Occipital lobe (tissue), 2 donors: ENCODE measurements around the gene HTR2B. TPM values are rescaled to one million over a fixed set of nuclear protein-coding genes. Genes with fewer than 3 reads are reported as not detected.
A peak's percentile ranks its signal among the peaks of the same experiment; 100 is the strongest.
"Not testable (repeated sequence)": the region's sequence is repeated elsewhere in the genome, so short reads cannot be mapped to it uniquely, and the experiment has no call there.

Experiments
- DNase-seq: peaks from one replicate; lab custom pipeline; 2025; lab: John Stamatoyannopoulos, UW
- total RNA-seq: library from RNA; depleted of rRNA; stranded (reverse); fragments of >200 nt; gene quantifications from one replicate; pipeline ENCODE4 v1.2.3, GENCODE V29; 2014

The HTR2B gene
- total RNA-seq, 1 donor from 2014 or later: 0.62 TPM

DNA sequence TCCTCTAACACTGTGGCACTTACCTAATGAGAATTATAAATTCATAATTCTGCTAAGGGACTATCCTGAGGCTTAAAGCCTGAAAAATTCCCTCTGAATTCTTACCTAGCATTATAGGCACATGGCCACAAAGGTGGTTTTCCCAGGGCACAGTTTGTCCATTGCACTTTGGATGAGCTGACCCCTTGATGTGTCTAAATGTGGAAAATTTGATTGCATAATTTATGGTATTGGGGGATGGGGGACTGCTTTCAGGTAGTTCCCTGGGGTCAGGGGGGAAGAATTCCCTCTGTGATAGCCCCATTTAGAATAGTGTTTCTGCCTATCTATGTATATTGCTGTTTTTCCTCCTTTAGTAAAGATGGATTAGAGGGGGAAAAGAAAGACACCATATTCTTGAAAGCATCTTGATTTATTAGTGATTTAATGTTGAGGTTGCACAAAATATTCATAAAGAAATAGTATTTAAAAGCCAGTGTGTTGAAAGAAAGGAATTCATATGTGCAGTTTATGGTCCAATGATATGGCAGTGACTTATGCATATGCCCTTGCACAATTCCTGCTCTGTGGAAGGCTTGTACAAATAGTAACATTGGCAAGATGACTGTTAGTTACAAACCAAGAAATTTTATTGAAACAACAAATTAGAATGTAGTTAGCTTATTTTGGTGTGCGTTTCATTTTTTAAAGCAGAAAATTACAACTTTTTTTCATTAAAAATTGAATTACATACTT is 8.7 kb upstream of the HTR2B start:
- DNase-seq: no peak

DNA sequence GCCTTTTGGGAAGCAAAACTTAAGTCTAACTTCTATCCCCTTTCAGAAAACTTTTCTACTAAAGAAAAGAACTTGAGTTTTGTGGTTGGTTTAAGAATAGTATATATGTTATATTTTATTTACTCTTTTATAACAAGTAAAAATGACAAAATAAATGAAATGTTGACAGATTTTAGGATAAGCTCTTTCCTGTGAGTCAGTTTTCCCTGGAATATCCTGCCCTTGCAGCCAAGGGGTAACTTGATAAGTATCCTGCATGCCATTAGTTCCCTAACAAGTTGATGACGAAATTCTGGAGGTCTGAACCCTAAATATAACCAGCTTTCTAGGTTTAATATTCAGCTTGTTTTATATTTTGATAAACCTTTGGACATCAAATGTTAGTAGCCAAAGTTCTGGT is 7.3 kb upstream of the HTR2B start:
- DNase-seq: no peak

DNA sequence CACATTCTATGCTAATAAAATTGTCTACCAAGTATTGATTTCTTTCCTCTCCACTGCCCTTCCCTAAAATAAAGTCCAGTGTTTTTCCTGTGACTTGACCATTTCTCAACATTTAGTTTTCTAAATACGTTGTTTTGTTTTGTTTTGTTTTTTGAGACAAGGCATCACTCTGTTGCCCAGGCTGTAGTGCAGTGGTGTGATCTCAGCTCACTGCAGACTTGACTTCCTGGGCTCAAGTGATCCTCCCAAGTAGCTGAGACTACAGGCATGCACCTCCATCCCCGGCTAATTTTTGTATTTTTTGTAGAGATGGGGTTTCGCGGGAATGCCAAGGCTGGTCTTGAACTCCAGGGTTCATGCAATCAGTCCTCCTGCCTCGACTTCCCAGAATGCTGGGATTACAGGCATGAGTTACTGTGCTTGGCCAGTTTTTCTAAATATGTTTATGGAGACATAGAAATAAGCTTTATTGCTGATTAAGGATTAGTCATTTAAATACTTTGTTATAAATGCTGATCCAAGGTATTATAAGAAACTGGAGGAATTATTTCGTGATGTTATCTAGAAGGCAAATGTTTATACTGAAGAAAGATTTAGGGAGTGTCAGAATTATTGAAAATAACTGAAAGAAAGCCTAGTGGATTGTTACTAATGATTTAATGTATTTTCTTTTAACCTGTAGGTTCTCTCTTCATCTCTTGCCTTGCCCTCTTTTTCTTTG is 5.7 kb upstream of the HTR2B start:
- DNase-seq: no peak

DNA sequence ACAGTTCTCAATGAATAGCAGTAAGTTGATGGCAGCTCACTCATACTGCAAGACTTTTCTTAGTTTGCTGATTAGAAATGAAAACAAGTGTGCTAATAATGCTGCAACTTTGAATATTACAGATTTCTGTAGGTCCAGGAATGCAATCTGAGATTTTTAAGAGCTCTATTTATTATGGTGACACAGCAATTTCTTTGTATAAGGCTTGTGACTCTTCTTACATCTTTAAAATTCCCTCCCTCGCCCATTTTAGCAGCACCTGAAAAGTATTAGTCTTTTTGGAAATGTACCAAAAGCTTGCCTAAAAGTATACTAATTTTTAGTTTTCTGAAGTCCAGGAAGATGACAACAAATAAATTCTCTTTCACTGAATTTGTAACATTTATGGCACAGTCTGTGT is 4.4 kb upstream of the HTR2B start:
- DNase-seq: no peak

DNA sequence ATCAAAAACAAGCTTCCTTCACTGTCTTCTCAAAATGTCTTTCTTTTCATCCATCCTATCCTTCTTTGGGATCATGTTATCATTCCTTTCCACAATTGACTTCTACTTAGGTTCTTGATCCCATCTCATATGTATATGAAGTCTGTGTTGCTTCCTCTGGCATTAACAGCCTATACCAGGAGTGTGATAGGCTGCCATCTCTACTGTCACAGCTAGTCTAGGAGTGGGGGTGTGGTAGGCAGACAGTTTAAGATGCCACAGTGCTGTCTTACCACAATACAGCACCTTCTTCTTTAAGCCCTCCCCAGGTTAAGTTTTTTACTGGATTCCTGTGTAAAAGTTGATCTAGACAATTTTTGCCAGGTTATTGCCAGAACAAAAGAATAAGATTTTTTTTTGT is 3.7 kb upstream of the HTR2B start:
- DNase-seq: no peak

DNA sequence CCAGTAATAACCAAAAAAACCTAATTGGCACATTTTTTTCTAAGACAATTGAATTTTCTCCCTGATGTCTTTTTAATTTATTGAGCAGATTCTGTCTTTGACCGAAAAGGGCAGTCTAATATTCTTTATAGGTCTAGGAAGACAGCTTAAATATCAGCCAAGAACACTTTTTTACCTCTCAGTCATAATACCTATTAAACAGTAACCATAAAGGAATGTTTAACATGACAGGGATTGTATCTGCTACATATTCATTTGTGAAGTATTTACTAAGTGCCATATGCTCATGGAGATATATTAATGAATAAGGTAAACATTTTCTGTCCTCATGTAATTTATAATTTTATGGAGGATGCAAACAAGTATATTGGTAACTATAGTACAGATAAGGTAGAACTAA is 3.1 kb upstream of the HTR2B start:
- DNase-seq: no peak

DNA sequence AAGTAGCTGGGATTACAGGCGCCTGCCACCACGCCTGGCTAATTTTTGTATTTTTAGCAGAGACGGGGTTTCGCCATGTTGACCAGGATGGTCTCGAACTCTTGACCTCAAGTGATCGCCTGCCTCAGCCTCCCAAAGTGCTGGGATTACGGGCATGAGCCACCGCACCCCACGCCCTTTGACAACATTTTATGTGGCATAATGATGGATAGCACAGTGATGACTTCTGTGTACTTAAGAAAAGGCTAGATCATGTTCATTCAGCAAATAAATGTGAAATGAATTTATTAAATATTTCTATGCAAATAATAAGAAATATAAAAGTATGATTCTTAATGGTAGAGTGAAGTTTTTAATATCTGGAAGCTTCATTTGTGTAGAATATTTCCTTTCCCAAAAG is 2.6 kb upstream of the HTR2B start:
- DNase-seq: no peak

DNA sequence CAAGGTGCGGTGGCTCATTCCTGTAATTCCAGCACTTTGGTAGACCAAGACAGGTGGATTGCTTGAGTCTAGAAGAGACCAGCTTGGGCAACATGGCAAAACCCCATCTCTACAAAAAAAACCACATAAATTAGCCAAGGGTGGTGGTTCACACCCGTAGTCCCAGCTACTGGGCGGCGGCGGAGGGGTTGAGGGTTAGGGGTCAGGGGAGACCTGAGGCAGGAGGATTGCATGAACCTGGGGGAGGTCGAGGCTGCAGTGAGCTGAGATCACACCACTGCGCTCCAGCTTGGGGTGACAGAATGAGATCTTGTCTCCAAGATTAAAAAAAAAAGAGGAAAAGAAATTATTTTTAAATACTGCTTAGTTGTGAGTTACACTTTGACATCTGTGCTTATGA is 1.3 kb upstream of the HTR2B start:
- no peak for DNase-seq

DNA sequence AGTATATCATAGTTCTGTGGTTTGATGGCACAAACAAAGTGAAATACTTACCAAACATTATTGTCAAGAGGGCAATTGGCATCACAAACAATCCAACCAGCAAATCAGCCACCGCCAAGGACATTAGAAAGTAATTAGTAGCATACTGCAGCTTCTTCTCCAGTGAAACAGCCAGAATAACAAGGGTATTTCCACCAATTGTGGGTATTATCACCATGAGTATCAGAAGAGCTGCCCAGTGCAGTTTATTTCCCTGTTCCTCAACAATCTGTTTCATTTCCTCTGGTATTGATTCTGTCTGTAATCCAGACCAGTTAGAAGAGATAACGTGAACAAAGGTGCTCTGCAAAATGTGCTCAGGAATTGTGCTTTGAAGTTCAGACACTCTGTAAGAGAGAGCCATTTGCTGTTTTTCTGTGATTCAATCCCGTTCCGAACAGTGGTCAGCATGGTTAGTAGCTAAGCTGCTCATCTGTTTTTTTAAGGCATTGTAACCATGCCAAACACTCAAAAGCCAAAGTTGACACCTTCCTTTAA is 1.4 kb downstream of the HTR2B start:
- no peak for DNase-seq

DNA sequence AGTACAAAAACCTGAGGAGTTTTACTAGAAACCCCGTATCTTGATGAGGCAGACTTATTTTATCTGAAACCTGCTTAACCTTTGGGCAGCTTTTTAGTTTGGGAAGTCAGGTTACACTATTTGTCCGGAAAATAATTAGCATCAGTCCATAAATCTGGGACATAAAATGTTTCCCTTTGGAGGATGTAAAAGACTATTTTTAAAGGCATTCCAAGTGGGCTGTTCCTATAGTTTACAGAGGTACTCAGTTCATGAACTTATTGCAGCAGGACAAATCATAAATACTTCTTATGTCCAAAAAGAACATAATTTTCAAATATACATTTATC is 6.3 kb downstream of the HTR2B start:
- no peak for DNase-seq

DNA sequence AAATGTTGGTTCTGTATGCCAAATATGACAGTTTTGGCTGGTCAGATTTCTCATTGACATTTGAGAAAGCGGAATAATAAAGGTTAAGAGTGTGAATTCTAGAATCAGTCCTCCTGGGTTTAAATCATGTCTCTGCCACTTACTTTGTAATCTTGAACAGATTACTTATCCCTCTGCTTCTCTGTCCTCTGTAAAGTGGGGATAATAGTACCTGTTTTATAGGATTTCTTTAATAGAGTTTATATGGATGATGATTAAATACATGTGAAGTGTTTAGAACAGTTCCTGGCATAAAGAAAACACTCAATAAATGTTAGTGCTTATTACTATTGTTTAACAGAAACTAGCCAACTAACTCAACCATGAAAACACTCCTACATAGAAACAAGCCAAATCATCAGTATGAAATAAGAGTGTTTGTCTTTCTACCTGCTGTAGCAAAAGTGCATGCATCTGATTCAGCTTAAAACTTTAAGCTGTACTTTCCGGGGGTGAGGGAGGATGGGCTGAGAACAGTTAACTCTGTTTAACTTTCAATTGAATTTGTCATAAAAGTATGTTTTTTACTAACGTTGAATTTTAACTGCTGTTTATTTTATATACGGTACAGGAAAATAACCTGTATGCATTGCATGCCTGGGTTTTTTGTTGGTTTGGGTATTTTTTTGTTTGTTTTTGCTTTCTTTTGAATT is 6.8 kb downstream of the HTR2B start:
- no peak for DNase-seq

DNA sequence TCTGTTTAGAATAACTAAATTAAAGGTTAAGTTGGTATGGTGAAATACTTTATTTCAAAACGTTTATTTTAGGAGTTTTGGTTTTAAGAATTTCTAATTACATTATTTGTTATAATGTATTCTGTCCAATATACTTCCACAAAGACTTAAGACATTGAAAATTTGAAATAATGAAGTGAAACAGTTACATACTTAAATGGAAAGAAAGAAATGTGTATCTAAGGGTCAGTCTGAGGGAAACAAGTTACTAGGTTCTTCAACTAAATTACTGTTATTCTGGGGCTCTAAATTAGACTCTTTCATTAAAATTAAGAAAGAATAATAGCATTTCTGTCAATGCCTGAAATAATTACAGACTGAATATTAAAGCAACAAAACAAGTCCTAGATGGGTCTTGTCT is 7.7 kb downstream of the HTR2B start:
- DNase-seq: no peak

DNA sequence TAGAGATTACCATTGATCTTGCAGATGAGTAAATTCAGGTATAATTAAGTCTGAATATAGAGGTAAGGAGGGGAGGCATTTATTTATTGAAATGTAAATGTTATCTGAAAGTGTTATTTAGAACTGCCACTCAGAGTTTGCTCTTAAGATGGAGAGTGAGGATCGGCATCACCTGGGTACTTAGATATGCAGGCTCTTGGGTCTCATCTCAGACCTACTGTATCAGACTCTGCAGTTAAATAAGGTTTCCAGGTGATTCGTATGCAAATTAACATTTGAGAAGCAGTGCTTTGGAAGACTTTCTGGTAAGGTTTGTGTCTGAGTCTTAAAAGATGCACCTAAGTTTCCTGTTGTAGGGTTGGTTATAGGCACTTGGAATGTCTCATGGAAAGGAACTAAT is 9.2 kb downstream of the HTR2B start:
- DNase-seq: no peak

DNA sequence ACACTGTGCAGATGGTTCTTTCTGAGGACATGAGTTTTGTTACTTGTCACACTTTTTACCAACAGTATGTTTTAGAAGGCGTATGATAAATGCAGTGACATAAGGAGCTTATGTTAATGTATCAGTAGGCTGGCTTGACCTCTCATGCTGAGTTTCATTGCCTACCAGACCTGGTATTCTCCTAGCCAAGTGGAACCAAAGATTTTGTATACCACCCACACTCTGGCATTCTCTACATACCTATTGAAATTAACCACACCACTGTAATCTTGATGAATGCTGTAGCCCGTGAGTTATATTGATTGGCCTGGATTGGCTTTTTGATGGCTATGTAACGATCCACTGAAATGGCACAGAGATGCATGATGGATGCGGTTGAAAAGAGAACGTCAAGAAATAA is 11.4 kb downstream of the HTR2B start:
- no peak for DNase-seq

DNA sequence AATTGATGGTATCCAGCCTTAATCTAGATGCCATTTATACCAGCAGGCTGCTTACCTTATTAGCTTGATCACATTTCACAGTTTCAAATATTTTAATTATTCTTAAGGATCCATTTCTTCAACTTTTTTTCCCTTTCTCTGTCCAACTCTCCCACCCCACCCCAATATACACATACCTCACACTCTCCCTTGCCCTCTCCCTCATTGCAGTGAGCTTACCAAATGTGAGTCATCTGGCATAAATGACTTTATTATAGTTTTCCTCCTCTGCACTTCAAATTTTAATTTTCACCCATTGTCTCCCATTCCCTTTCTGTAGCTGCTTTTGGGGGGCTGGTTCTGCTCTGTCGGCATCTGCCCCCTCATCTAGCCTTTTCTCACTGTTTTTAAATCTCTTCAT is 12.9 kb downstream of the HTR2B start:
- no peak for DNase-seq

DNA sequence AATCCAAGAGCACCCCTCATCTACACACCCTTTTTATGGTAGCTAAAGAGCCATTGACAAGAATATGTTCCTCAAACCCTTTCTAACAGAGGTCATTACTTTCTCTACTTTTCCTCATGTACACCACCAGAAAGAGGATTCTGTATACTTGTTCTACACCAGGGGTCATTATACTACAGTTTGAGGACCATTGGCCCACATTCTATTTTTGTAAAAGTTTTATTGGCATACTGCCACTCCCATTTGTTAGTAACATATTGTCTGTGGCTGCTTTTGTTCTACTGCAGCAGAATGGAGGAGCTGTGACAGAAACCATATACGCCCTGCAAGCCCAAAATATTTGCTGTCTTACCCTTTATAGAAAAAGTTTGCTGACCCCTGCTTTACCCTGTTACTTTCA is 14.3 kb downstream of the HTR2B start:
- no peak for DNase-seq

DNA sequence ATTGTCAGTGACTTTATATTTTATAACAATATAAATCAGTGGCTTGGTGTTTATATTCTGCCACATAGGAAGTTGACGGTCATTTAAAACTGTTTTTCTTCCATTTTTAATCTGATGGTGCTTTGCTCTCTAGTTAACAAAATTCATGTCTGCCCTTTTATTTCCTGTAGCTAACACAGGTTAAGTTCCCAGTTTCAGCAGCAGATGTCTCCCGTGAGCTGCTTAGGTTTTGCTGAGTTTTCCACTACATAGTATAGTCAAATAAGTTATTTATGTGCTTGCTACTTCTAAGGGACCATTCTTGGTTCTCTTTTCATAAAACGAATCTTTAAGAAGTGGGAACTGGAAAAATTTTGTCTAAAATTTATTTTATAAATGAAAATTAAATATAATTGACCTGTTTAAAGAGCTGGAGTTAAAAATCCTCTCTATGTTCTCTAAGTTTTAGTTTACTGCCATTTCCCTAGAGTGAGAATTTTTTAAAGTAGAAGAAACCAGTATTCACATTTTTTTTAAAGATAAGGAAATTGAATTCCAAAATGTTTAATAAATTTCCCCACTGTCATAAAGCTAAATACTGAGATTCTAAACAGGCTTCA is 20.6 kb downstream of the HTR2B start:
- peak; percentile 44 for DNase-seq

DNA sequence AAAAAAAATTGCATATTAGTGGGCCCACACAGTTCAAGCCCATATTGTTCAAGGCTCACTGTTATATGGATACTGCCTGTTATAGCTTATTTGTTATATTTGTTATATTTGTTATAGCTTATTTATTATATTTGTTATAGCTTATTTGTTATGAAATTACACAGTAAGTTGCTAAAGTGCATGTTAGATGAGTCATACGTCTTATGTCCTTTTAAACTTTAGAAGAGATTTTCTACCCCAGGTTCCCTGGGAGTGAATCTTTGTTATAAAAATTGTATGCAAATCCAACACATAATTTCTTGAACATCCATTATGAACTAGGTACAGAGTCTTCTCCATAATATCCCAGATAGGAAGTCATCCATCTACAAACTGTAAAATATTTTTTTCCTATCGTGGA is 22.1 kb downstream of the HTR2B start:
- no peak for DNase-seq

DNA sequence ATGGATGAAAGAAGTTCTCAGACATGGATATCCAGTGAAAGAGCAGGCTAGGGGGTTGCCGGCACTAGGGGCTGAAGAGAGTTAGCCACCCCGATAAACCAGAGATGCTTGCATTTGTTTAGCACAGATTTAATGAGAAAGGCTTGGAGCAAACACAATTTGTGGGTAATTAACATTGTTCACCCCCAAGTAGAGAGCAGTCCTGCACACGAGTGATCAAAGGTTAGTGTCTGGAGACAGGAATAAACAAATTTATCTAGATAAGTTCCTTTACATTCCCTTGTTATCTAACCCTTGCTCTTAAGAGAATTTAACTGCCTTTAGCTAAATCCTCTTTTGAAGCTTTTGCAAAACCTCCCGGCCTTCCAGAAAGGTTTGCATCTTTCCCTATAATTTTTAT is 23.9 kb downstream of the HTR2B start:
- DNase-seq: no peak

DNA sequence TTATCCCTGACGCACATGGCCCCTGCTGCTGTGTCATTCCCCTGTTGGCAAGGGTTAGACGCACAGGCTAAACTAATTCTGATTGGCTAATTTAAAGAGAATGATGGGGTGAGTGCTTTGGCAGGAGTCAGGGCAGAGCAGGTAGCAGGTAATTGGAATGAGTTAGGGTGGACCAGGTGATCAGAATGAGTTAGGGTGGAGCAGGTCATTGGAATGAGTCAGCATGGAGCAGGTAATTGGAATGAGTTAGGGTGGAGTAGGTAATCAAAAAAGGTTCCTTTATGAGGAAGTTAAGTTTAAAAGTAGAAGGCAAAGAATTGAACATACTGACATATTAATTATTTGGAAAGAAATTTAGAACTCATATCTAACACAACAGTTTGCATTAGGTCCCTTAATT is 24.5 kb downstream of the HTR2B start:
- not testable (repeated sequence) for DNase-seq

DNA sequence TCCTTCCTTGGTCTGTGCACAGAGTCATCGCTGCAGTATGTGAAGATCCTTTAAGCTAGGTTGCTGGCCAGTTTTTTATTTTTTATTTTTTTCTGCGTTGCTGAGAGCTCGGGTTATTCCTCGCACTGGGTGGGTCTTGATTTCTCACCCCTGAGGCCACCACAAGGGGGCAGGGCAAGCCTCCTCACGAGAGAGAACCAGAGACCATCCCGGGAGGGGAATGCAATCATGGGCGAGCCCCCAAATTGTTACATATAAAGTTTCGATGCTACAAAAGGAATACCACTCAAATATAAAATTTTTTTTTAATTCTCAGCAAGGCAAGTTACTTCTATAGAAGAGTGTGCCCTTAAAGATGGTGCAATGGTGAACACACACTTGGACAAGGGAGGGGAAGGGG is 24.9 kb downstream of the HTR2B start:
- no peak for DNase-seq

DNA sequence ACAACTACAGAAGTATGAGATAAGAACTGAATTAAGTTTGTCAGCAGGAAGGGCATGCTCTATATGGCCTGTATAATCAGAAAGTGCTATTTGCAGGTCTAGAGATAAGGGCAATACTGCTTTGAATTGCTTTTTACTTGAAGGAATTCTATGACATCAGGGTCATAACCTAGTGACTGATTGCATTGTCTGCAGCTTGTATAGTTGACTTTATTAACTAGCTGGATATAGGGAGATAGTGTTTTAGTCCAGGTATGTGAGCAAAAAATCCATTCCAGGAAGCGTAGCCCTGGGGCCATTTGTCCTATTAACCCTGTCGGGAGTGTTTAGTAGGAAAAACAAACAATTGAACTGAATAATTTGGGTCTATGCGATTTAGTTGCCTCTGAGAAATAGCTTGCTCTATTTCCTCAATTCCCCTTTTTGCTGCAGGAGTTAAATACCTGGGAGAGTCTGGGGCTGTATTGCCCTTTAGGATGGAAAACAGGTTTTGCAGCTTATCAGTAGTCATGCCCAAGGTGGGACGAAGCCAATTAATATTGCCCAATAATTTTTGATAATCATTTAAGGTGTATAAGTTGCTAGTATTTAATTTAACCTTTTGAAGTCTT is 30.0 kb downstream of the HTR2B start:
- DNase-seq: no peak
